Fibroblast of pulmonary artery (primary cell): ENCODE measurements around the gene PITHD1.
A peak's percentile ranks its signal among the peaks of the same experiment; 100 is the strongest.
"Not testable (repeated sequence)": the region's sequence is repeated elsewhere in the genome, so short reads cannot be mapped to it uniquely, and the experiment has no call there.

Experiments
- DNase-seq: peaks from one replicate; pipeline ENCODE4 v3.0.0-alpha.2; 2010; ENCODE audit warnings: low read depth
- H3K4me3 ChIP-seq: replicated peaks from 2 replicates; pipeline ENCODE4 v1.5.1; 2011; ENCODE audit warnings: low read depth, mild to moderate bottlenecking, control low read depth, low read length, moderate library complexity
- CTCF ChIP-seq: IDR thresholded peaks from 2 replicates; pipeline ENCODE4 v1.5.1; 2011; ENCODE audit warnings: mild to moderate bottlenecking, control low read depth, low read length, inconsistent platforms; ENCODE audit errors: missing control alignments

The PITHD1 gene

GRCh38 chr1:23777979-23778814, at the start of gene PITHD1:
PITHD1 (plus strand) TSS chr1:23778418; CDS start chr1:23778516, 98 bp downstream.
- no peak for TF ChIP-seq CTCF
- H3K4me3 ChIP-seq = peak within 1 kb of the TSS; percentile 86
- peak; percentile 84 for DNase-seq

- no peak for TF ChIP-seq CTCF
- H3K4me3 ChIP-seq = no peak overlapping the region
- peak; percentile 63 for DNase-seq
Observed at GRCh38 chr1:23732363-23733224, 45.6 kb upstream of the PITHD1 start.

- H3K4me3 ChIP-seq = not testable (repeated sequence)
Observed at GRCh38 chr1:23733281-23733680, 44.9 kb upstream of the PITHD1 start.

GRCh38 chr1:23736437-23737134, 41.6 kb upstream of the PITHD1 start:
- no peak for DNase-seq
- H3K4me3 ChIP-seq = no peak overlapping the region
- no peak for TF ChIP-seq CTCF

More at GRCh38 chr1:23733281-23733680, 44.9 kb upstream of the PITHD1 start:
- DNase-seq = not testable (repeated sequence)

- TF ChIP-seq CTCF = no peak
Observed at GRCh38 chr1:23741609-23742008, 36.6 kb upstream of the PITHD1 start.

GRCh38 chr1:23742670-23743286, 35.4 kb upstream of the PITHD1 start:
- peak overlapping the region; percentile 82 for H3K4me3 ChIP-seq
- DNase-seq = peak; percentile 17
- TF ChIP-seq CTCF = no peak

More at GRCh38 chr1:23741609-23742008, 36.6 kb upstream of the PITHD1 start:
- no peak for DNase-seq
- H3K4me3 ChIP-seq = no peak overlapping the region
